AG09319 (cell line): ENCODE measurements around the gene HSD17B7.

Experiments used
- DNase-seq: peaks from one replicate; pipeline ENCODE4 v3.0.0-alpha.2; 2010; ENCODE audit warnings: low read depth; ENCODE audit errors: extremely low read depth
- TF ChIP-seq, protein P1 (sequence below): IDR thresholded peaks from 2 replicates; pipeline ENCODE4 v1.5.1; 2011; ENCODE audit warnings: low read depth, mild to moderate bottlenecking, inconsistent platforms, low read length, moderate library complexity

HSD17B7 gene

GRCh38 chr1:162859191-162859590 lies 68.7 kb downstream of the HSD17B7 start:
- TF ChIP-seq, protein P1, sequence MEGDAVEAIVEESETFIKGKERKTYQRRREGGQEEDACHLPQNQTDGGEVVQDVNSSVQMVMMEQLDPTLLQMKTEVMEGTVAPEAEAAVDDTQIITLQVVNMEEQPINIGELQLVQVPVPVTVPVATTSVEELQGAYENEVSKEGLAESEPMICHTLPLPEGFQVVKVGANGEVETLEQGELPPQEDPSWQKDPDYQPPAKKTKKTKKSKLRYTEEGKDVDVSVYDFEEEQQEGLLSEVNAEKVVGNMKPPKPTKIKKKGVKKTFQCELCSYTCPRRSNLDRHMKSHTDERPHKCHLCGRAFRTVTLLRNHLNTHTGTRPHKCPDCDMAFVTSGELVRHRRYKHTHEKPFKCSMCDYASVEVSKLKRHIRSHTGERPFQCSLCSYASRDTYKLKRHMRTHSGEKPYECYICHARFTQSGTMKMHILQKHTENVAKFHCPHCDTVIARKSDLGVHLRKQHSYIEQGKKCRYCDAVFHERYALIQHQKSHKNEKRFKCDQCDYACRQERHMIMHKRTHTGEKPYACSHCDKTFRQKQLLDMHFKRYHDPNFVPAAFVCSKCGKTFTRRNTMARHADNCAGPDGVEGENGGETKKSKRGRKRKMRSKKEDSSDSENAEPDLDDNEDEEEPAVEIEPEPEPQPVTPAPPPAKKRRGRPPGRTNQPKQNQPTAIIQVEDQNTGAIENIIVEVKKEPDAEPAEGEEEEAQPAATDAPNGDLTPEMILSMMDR: no peak
- no peak for DNase-seq

- TF ChIP-seq, protein P1: no peak
- no peak for DNase-seq
Observed at GRCh38 chr1:162861101-162861500, 70.6 kb downstream of the HSD17B7 start, which contains the start of gene CCDC190. CCDC190 (minus strand) TSS chr1:162861175; CDS start chr1:162859646, 1,529 bp downstream.

DNA sequence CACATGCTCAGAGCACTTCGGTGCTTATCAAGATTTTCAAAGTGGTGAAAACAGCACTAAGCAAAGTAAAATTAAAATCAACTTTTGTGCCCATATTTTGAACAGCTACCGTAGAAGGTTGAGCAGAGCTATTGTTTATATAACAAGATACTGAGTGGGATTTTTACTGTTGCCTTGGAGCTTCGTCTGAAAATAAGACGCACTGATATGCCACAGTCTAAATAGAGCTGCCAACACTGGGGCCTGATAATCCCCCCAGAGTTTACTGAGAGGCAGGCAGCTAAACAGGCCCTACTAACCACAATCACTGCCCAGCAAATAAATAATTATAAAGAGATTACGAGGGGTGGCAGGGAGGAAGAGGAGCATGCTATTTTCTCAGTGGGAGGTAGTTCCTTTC lies 71.1 kb downstream of the HSD17B7 start:
- no peak for DNase-seq
- TF ChIP-seq, protein P1: no peak
